Caco-2 (cell line): ENCODE results near the gene PLEKHM1. TPM values are rescaled to one million over a fixed set of nuclear protein-coding genes. Genes with fewer than 3 reads are reported as not detected.

Experiments
- BruUV-seq: library from RNA; stranded (reverse); fragments of 400-500 nt; replicated peaks from 2 replicates; lab custom pipeline; 2021; lab: Mats Ljungman, UMichigan
- CTCF ChIA-PET: fragments of 300-600 bp; sonication (Branson Sonifier 250); formaldehyde crosslinking; loops from one replicate; lab custom pipeline; 2022; ENCODE audit warnings: antibody characterized with exemption; lab: Charles Lee
- POLR2A ChIA-PET: fragments of 300-600 bp; sonication (Branson Sonifier 250); formaldehyde crosslinking; loops from one replicate; lab custom pipeline; 2022; ENCODE audit warnings: antibody characterized with exemption; lab: Charles Lee
- DNase-seq, 2 experiments: peaks; one replicate each; pipeline versions ENCODE4 v3.0.0 to v3.0.0-alpha.2; 2020 to 2022
- H3K27me3 ChIP-seq: replicated peaks from 2 replicates; pipeline ENCODE4 v1.6.0; 2011; ENCODE audit warnings: low read length; ENCODE audit not compliant: control insufficient read depth, insufficient read depth
- H3K36me3 ChIP-seq: 2 replicates; pipeline ENCODE4 v1.5.1; 2011; ENCODE audit warnings: low read length; ENCODE audit not compliant: control insufficient read depth, insufficient read depth
- H3K4me1 ChIP-seq: fragments of 250-450 bp; sonication (Bioruptor Pico); 2 replicates; pipeline ENCODE4 v1.5.1; 2020; ENCODE audit warnings: mild to moderate bottlenecking
- H3K4me3 ChIP-seq: 2 replicates; pipeline ENCODE4 v1.5.1; 2011; ENCODE audit warnings: low read depth, mild to moderate bottlenecking, control low read depth, low read length
- H3K9me3 ChIP-seq: fragments of 250-450 bp; sonication (Bioruptor Pico); 2 replicates; pipeline ENCODE4 v1.5.1; 2020; ENCODE audit warnings: mild to moderate bottlenecking, moderate library complexity
- H3K27ac Mint-ChIP-seq: one replicate; pipeline ENCODE4 v1.8.0; 2022; ENCODE audit warnings: mixed read lengths; ENCODE audit not compliant: unreplicated experiment
- H3K27me3 Mint-ChIP-seq: one replicate; pipeline ENCODE4 v1.8.0; 2022; ENCODE audit warnings: mixed read lengths; ENCODE audit not compliant: insufficient read depth, unreplicated experiment
- H3K36me3 Mint-ChIP-seq: one replicate; pipeline ENCODE4 v1.8.0; 2022; ENCODE audit warnings: mild to moderate bottlenecking, mixed read lengths; ENCODE audit not compliant: insufficient read depth, unreplicated experiment
- H3K4me1 Mint-ChIP-seq: one replicate; pipeline ENCODE4 v1.8.0; 2022; ENCODE audit warnings: low read depth, mixed read lengths; ENCODE audit not compliant: unreplicated experiment
- H3K4me3 Mint-ChIP-seq: one replicate; pipeline ENCODE4 v1.8.0; 2022; ENCODE audit warnings: mild to moderate bottlenecking, moderate library complexity, mixed read lengths; ENCODE audit not compliant: unreplicated experiment
- H3K9me3 Mint-ChIP-seq: one replicate; pipeline ENCODE4 v1.8.0; 2022; ENCODE audit warnings: mixed read lengths; ENCODE audit not compliant: unreplicated experiment
- intact Hi-C: fragments of 100-400 bp; cut with micrococcal nuclease; formaldehyde crosslinking; loops from one replicate; pipeline ENCODE4 v1.10.0; 2022; ENCODE audit not compliant: unreplicated experiment
- total RNA-seq: library from RNA; stranded (reverse); gene quantifications from 2 replicates; pipeline ENCODE4 v1.2.3, GENCODE V29; 2022
- TF ChIP-seq, protein P1 (sequence below), 2 experiments: fragments of 200-600 bp in 1 of 2; IDR thresholded peaks; 1 replicate in 1 of 2; 2 replicates in 1 of 2; pipeline versions ENCODE4 v1.5.1 to v1.8.0; 2011 to 2022; ENCODE audit warnings: antibody characterized with exemption in 1 of 2, control low read depth in 1 of 2, inconsistent platforms in 1 of 2, low read depth in 1 of 2, low read length in 1 of 2, mild to moderate bottlenecking in 1 of 2, moderate library complexity in 1 of 2; ENCODE audit not compliant: insufficient read depth in 1 of 2, severe bottlenecking in 1 of 2, unreplicated experiment in 1 of 2

The PLEKHM1 gene
- total RNA-seq, 1 experiment from 2014 or later: 30.4 TPM

DNA sequence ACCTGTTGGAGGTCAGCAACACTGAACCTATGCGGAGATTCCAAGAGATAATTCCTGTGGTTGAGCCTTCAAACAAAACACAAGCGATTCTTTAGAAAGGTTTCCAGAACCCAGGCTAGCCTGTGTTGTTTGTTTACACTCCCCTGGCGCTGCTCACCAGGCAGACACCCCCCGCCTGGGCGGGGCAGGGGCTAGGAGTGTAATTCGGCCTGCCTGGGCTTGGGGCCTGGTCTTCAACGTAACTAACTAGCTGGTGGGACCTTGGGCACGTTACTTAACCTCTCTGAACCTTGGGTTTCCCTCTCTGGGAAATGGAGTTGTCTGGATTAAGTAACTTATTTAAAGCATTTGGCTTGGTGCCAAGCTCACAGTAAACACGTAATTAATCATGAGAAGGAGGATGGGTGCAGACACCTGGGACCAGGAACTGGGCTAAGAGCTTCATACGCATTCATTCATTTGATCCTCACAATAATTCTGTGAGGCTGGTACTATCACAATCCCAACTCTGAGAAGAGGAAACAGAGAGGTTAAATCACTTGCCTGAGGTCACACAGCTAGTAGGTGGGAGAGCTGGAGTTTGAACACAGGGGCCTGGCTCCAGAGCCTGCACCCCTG lies 50.3 kb downstream of the PLEKHM1 start:
- no peaks in the 10 kb centered on the region for H3K9me3 Mint-ChIP-seq
- H3K27ac Mint-ChIP-seq: no peak overlapping the region
- no peaks in the 10 kb centered on the region for H3K27me3 Mint-ChIP-seq
- BruUV-seq: no TSS peak
- ChIA-PET POLR2A (interaction anchor here (1.3 kb wide), 1 partner anchor 123 kb away, joined by 4 read pairs; the partner anchor contains the start of gene MAP3K14), CTCF (interaction anchor here (1.0 kb wide), 1 partner anchor 15 kb away, joined by 3 read pairs; no protein-coding TSS in a partner anchor)
- intact Hi-C loops: no loop called here
- peaks cover 4% of the 10 kb centered on the region for H3K36me3 Mint-ChIP-seq
- Histone ChIP-seq H3K36me3 (no peaks in the 10 kb centered on the region), H3K9me3 (no peaks in the 10 kb centered on the region), H3K4me3 (no peak overlapping the region), H3K4me1 (peaks cover 5% of the 10 kb centered on the region; the same call in 1 of the 2 replicates), H3K27me3 (no peaks in the 10 kb centered on the region)
- H3K4me1 Mint-ChIP-seq: peaks cover 8% of the 10 kb centered on the region
- H3K4me3 Mint-ChIP-seq: no peak overlapping the region
- DNase-seq: peak in 1 of 2 experiments; percentile 32
- TF ChIP-seq, protein P1, sequence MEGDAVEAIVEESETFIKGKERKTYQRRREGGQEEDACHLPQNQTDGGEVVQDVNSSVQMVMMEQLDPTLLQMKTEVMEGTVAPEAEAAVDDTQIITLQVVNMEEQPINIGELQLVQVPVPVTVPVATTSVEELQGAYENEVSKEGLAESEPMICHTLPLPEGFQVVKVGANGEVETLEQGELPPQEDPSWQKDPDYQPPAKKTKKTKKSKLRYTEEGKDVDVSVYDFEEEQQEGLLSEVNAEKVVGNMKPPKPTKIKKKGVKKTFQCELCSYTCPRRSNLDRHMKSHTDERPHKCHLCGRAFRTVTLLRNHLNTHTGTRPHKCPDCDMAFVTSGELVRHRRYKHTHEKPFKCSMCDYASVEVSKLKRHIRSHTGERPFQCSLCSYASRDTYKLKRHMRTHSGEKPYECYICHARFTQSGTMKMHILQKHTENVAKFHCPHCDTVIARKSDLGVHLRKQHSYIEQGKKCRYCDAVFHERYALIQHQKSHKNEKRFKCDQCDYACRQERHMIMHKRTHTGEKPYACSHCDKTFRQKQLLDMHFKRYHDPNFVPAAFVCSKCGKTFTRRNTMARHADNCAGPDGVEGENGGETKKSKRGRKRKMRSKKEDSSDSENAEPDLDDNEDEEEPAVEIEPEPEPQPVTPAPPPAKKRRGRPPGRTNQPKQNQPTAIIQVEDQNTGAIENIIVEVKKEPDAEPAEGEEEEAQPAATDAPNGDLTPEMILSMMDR (IDR thresholded peaks at IDR 0.05; ENCODE audit: insufficient read depth in 1 of 2, low read depth in 1 of 2, low read length in 1 of 2, severe bottlenecking in 1 of 2, unreplicated experiment in 1 of 2): no peak

- Histone ChIP-seq H3K36me3 (no peaks in the 10 kb centered on the region), H3K27me3 (no peaks in the 10 kb centered on the region), H3K9me3 (no peaks in the 10 kb centered on the region), H3K4me3 (no peak overlapping the region), H3K4me1 (peaks cover 5% of the 10 kb centered on the region; the same call in 1 of the 2 replicates)
- POLR2A ChIA-PET: no interaction called here
- no peak overlapping the region for H3K27ac Mint-ChIP-seq
- TF ChIP-seq, protein P1 (IDR thresholded peaks at IDR 0.05; ENCODE audit: insufficient read depth in 1 of 2, low read depth in 1 of 2, low read length in 1 of 2, severe bottlenecking in 1 of 2, unreplicated experiment in 1 of 2): no peak
- CTCF ChIA-PET: no interaction called here
- H3K36me3 Mint-ChIP-seq: peaks cover 4% of the 10 kb centered on the region
- peaks cover 8% of the 10 kb centered on the region for H3K4me1 Mint-ChIP-seq
- no peak for DNase-seq
- H3K27me3 Mint-ChIP-seq: no peaks in the 10 kb centered on the region
- H3K4me3 Mint-ChIP-seq: no peak overlapping the region
- H3K9me3 Mint-ChIP-seq: no peaks in the 10 kb centered on the region
- BruUV-seq: no TSS peak
- intact Hi-C loops: no loop called here
Measured at GRCh38 chr17:45438931-45439610, 51.5 kb downstream of the PLEKHM1 start.

- H3K36me3 ChIP-seq: no peaks in the 10 kb centered on the region
- intact Hi-C loops: no loop called here
- CTCF ChIA-PET: no interaction called here
- H3K4me3 ChIP-seq: no peak overlapping the region
- POLR2A ChIA-PET: no interaction called here
- peaks cover 5% of the 10 kb centered on the region; the same call in 1 of the 2 replicates for H3K4me1 ChIP-seq
- Mint-ChIP-seq H3K4me1 (peaks cover 8% of the 10 kb centered on the region), H3K27me3 (no peaks in the 10 kb centered on the region), H3K27ac (no peak overlapping the region), H3K9me3 (no peaks in the 10 kb centered on the region), H3K36me3 (peaks cover 4% of the 10 kb centered on the region), H3K4me3 (no peak overlapping the region)
- BruUV-seq: no TSS peak
- H3K27me3 ChIP-seq: no peaks in the 10 kb centered on the region
- TF ChIP-seq, protein P1 (IDR thresholded peaks at IDR 0.05; ENCODE audit: insufficient read depth in 1 of 2, low read depth in 1 of 2, low read length in 1 of 2, severe bottlenecking in 1 of 2, unreplicated experiment in 1 of 2): no peak
- DNase-seq: no peak
- no peaks in the 10 kb centered on the region for H3K9me3 ChIP-seq
Measured at GRCh38 chr17:45437465-45438283, 52.8 kb downstream of the PLEKHM1 start.
